Hepatocyte (in vitro differentiated cells): ENCODE data around the gene CYB561D2.

Experiments used
- CTCF ChIP-seq: fragments of 200-600 bp; sonication (generic); IDR thresholded peaks from 2 replicates; pipeline ENCODE4 v1.5.1; 2016; ENCODE audit warnings: antibody characterized with exemption, mild to moderate bottlenecking; ENCODE audit not compliant: poor library complexity
- EZH2 ChIP-seq: fragments of 200-600 bp; sonication (generic); IDR thresholded peaks from 2 replicates; pipeline ENCODE4 v1.6.1; 2016; ENCODE audit warnings: antibody characterized with exemption, mild to moderate bottlenecking, borderline replicate concordance
- EZH2phosphoT487 ChIP-seq: fragments of 200-600 bp; sonication (generic); IDR thresholded peaks from one replicate; pipeline ENCODE4 v1.6.1; 2018; ENCODE audit warnings: antibody characterized with exemption, mild to moderate bottlenecking, low read depth, moderate library complexity; ENCODE audit not compliant: unreplicated experiment, severe bottlenecking

GRCh38 chr3:50336452-50337174 lies 14.0 kb upstream of the CYB561D2 start:
- TF ChIP-seq CTCF: no peak
- TF ChIP-seq EZH2: no peak
- no peak for TF ChIP-seq EZH2phosphoT487
